Urinary bladder (tissue), 4 donors: ENCODE data around the gene CHN2. TPM values are rescaled to one million over a fixed set of nuclear protein-coding genes. Genes with fewer than 3 reads are reported as not detected.

Experiments used
- DNase-seq: peaks from one replicate; pipeline ENCODE4 v3.0.0-alpha.2; 2015; ENCODE audit errors: extremely low spot score
- H3K27ac ChIP-seq: one replicate; pipeline ENCODE4 v1.5.1; 2013; ENCODE audit warnings: low read depth, mild to moderate bottlenecking, moderate library complexity
- H3K36me3 ChIP-seq: one replicate; pipeline ENCODE4 v1.6.1; 2013; ENCODE audit warnings: mild to moderate bottlenecking, moderate library complexity; ENCODE audit not compliant: insufficient read depth
- H3K4me1 ChIP-seq: one replicate; pipeline ENCODE4 v1.6.1; 2013; ENCODE audit warnings: mild to moderate bottlenecking, moderate library complexity; ENCODE audit not compliant: insufficient read depth
- H3K4me3 ChIP-seq: one replicate; pipeline ENCODE4 v1.5.1; 2013; ENCODE audit warnings: low read depth, low read length
- WGBS: extraction: QIAGEN DNeasy Blood & Tissue Kit; methylation state at CpG from one replicate; pipeline ENCODE4 v1.1.7; 2013; 5-methylcytosine and 5-hydroxymethylcytosine counted together
- polyA plus RNA-seq: library from polyadenylated mRNA; stranded (reverse); fragments of 200-250 nt; gene quantifications from one replicate; pipeline ENCODE4 v1.2.3, GENCODE V29; 2013
- total RNA-seq: library from RNA; depleted of rRNA; stranded (reverse); fragments of >200 nt; gene quantifications from one replicate; pipeline ENCODE4 v1.2.3, GENCODE V29; 2014
- donor health status: healthy with polysubstance abuse.
- donor health status: healthy.

Gene CHN2
- total and polyA plus RNA-seq, 2 donors: 6.8 to 14.5 TPM

DNA sequence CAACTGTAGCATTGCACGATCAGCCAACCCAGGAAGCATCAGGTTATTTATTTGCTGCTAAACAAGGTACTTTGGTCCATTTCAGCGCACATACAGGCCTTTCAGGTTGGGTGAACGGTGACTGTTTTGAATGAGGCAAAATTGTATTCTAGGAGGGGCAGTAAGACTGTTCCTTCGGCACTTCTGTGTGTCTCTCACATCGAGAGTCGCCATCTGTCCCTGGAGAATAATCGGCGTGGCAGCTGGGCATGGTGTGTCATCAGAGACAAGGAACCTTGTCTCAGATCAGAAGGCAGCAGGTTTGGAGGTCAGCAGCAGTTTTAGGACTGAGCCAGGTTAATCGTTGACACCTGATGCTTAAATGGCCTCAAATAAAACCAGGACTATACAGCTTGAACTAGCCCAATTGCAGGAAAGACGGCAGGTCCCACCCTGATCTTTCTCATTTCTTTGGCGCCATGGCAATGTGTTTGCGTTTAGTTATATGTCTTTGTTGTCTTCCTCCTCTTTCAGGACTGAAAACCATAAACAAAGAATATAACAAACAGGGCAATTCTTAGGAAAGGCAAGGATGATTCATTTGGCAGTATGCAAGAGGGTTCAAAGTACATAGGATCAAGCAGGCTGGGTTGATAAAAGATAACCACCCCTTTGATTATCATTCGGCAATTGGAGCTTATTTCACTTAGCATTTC lies 277.0 kb downstream of the CHN2 start:
- H3K36me3 ChIP-seq: no peaks in the 10 kb centered on the region
- H3K4me1 ChIP-seq: no peaks in the 10 kb centered on the region
- no peak overlapping the region for H3K4me3 ChIP-seq
- 74% methylated on average over 13 of the region's 13 CpGs for WGBS
- DNase-seq: no peak
- no peak overlapping the region for H3K27ac ChIP-seq

- 60% methylated on average over 4 of the region's 4 CpGs for WGBS
- Histone ChIP-seq H3K36me3 (no peaks in the 10 kb centered on the region), H3K4me3 (no peak overlapping the region), H3K4me1 (no peaks in the 10 kb centered on the region), H3K27ac (no peak overlapping the region)
- DNase-seq: no peak
Measured at GRCh38 chr7:29476916-29477315, 282.3 kb downstream of the CHN2 start.

DNA sequence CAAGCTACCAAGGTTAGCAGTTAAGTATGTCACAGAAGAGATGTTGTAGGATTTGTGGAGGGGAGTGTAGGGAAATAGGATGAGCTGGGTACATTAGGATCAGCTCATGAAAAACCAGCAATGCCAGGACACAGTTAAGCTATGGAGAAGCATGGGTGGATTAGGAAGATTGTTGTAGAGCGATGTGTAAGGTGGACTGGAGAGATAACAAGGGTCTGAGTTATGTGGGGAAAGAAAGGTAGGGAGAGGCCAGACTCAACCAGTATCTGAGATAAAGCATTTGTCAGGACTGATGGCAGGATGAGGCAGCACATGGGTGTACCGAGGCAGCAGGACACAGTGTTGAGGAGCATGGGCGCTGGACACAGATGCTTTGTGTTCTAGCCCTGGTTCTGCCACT lies 283.7 kb downstream of the CHN2 start:
- no peak for DNase-seq
- 93% methylated on average over 3 of the region's 3 CpGs for WGBS
- Histone ChIP-seq H3K4me3 (no peak overlapping the region), H3K4me1 (no peaks in the 10 kb centered on the region), H3K36me3 (no peaks in the 10 kb centered on the region), H3K27ac (no peak overlapping the region)

GRCh38 chr7:29478687-29479240 lies 284.2 kb downstream of the CHN2 start:
- no peak for DNase-seq
- no peak overlapping the region for H3K27ac ChIP-seq
- no peaks in the 10 kb centered on the region for H3K4me1 ChIP-seq
- 75% methylated on average over 4 of the region's 4 CpGs for WGBS
- H3K4me3 ChIP-seq: no peak overlapping the region
- H3K36me3 ChIP-seq: no peaks in the 10 kb centered on the region

- H3K4me1 ChIP-seq: no peaks in the 10 kb centered on the region
- WGBS: 26% methylated on average over 17 of the region's 17 CpGs
Measured at GRCh38 chr7:29479301-29480200, 285.0 kb downstream of the CHN2 start.

GRCh38 chr7:29480451-29480850 lies 285.9 kb downstream of the CHN2 start:
- no peaks in the 10 kb centered on the region for H3K36me3 ChIP-seq
- no peak for DNase-seq
- 45% methylated on average over 5 of the region's 5 CpGs for WGBS
- H3K4me1 ChIP-seq: no peaks in the 10 kb centered on the region
- H3K27ac ChIP-seq: no peak overlapping the region
- no peak overlapping the region for H3K4me3 ChIP-seq

More at GRCh38 chr7:29479301-29480200, 285.0 kb downstream of the CHN2 start:
- Histone ChIP-seq H3K27ac (no peak overlapping the region), H3K36me3 (no peaks in the 10 kb centered on the region), H3K4me3 (no peak overlapping the region)
- DNase-seq: peak; percentile 32

DNA sequence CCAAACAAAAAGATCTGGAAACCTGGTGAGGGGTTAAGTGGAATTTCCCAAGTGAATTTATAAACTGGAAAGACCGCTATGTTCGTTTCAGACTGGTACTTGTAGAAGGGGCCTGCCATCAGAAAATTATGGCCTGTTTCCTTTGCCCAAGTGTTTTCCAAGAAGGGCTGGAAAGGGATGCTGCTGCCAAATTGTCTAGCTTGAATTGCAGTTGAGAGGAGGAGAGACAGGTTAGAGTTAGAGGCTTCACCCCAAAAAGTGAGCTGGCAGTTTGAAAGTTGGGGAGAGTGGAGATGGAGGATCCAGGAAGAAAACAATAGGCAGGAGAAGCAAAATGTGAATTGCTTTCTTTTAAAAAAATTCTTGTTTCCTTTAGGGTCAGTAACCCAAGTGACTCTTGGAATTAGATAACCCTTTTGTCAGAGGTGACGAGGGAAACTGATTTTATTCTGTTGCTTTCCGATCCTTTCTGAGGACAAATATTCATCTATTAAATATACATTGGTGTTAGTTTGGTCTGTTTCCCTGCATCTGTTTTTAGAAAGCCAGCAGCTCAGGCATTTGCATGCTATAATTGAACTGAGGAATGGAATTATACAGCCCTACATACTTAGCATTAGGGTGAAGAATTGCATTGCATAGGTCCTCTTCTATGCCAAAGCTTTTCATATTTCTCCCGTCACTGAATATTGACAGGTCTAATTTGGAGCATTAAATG lies 286.5 kb downstream of the CHN2 start:
- DNase-seq: no peak
- no peaks in the 10 kb centered on the region for H3K4me1 ChIP-seq

GRCh38 chr7:29482056-29482455 lies 287.5 kb downstream of the CHN2 start:
- 77% methylated on average over 4 of the region's 4 CpGs for WGBS
- Histone ChIP-seq H3K4me1 (no peaks in the 10 kb centered on the region), H3K36me3 (no peaks in the 10 kb centered on the region), H3K4me3 (no peak overlapping the region), H3K27ac (no peak overlapping the region)
- no peak for DNase-seq

More for the DNA sequence above, 286.5 kb downstream of the CHN2 start:
- Histone ChIP-seq H3K36me3 (no peaks in the 10 kb centered on the region), H3K27ac (no peak overlapping the region), H3K4me3 (no peak overlapping the region)
- WGBS: 53% methylated on average over 5 of the region's 5 CpGs

- no peak for DNase-seq
- H3K4me1 ChIP-seq: no peaks in the 10 kb centered on the region
- no peak overlapping the region for H3K4me3 ChIP-seq
- H3K36me3 ChIP-seq: no peaks in the 10 kb centered on the region
- no peak overlapping the region for H3K27ac ChIP-seq
- 53% methylated on average over 11 of the region's 11 CpGs for whole genome bisulfite sequencing
Measured at GRCh38 chr7:29483219-29484104, 288.9 kb downstream of the CHN2 start.

DNA sequence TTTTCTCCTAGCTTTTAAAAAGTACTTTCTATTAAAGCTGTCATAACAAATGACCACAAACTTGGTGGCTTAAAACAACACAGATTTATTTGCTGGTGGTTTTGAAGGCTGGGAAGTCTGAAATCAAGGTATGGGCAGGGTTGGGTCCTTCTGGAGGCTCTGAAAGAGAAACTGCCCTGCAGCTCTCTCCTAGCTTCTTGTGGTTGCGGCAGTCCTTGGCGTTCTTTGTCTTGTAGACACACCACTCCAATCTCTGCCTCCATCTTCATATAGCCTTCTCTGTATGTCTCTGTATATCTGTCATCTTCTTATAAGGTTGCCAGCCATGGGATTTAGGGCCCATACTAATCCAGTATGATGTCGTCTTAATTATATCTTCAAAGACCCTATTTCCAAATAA lies 289.7 kb downstream of the CHN2 start:
- 92% methylated on average over 3 of the region's 3 CpGs for WGBS
- DNase-seq: no peak
- Histone ChIP-seq H3K36me3 (no peaks in the 10 kb centered on the region), H3K4me1 (no peaks in the 10 kb centered on the region), H3K4me3 (no peak overlapping the region), H3K27ac (no peak overlapping the region)

- Histone ChIP-seq H3K4me1 (no peaks in the 10 kb centered on the region), H3K36me3 (no peaks in the 10 kb centered on the region), H3K27ac (no peak overlapping the region), H3K4me3 (no peak overlapping the region)
- DNase-seq: no peak
- WGBS: 46% methylated on average over 11 of the region's 11 CpGs
Measured at GRCh38 chr7:29485339-29486190, 291.0 kb downstream of the CHN2 start.

DNA sequence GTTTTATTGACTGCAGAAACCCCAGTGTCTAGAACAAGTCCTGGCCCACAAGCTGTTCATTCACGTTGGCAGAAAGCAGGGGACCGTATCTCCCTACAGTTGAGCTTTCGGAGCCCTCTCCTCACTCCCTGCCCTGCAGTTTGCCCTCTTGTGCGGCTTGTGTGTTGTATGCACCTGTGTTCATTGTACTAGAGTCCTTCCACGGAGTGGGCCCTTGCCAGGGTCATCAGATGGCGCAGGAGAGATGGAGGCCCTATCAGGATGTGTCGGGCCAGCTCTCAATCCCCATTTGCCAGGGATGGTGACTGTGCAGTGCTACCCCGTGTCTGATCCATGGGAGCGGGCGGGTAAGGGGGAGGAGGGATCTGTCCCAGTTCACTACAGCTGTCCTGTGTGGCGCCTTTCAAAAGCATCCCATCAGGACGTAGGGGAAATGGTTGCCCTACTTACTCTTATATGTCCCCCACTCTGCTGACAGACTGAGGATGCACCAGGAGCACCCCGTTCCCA lies 291.7 kb downstream of the CHN2 start:
- no peaks in the 10 kb centered on the region for H3K4me1 ChIP-seq
- DNase-seq: no peak
- no peak overlapping the region for H3K4me3 ChIP-seq
- WGBS: 91% methylated on average over 13 of the region's 13 CpGs
- no peaks in the 10 kb centered on the region for H3K36me3 ChIP-seq
- no peak overlapping the region for H3K27ac ChIP-seq
